ENCODE data around the gene MAN2C1. TPM values are rescaled to one million over a fixed set of nuclear protein-coding genes. Genes with fewer than 3 reads are reported as not detected.
"Not testable (repeated sequence)": the region's sequence is repeated elsewhere in the genome, so short reads cannot be mapped to it uniquely, and the experiment has no call there.

MAN2C1 gene
- total RNA-seq = 112 TPM

DNA sequence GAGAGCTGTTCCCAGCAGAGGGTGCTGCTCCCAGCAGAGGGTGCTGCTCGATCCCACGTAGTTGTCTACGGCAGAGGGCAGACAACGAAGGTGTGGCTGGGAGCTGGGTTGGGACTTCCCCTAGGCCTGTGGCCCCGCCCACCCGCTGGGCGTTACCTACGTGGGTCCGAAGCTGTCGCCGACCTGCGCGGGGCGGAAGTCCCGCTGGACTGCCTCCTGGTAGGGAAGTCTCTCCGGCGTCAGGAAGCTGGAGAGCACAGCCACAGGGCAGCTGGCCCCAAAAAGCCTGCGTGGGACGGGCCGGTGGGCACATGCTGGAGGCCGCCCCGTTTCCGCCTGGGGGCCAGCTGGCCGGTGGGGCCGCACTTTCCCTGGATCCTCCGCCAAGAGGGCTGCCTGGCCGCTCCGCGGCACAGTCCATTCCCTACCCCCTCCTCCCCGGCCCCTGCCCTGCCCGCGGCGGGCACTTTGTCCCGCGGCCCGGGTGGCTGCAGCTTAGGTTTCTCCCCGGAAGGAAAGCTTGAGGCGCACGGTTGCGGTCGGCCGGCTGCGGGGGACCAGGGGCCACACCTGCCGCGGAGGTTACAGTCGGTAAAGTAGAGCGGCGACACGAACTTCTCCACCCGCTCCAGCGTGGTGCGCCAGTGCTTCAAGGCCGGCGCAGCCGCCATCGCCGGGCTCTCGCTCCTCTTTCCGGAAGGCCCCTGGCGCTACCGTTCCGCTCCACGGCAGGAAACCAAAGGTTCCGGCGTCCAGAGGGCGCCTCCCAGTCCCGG, at the start of gene MAN2C1:
Gene MAN2C1, minus strand, starts transcription at position 695 of the 776 bp plus-strand sequence. Its CDS starts 24 bp downstream, at position 671.
- DNase-seq = peak; percentile 86

DNA sequence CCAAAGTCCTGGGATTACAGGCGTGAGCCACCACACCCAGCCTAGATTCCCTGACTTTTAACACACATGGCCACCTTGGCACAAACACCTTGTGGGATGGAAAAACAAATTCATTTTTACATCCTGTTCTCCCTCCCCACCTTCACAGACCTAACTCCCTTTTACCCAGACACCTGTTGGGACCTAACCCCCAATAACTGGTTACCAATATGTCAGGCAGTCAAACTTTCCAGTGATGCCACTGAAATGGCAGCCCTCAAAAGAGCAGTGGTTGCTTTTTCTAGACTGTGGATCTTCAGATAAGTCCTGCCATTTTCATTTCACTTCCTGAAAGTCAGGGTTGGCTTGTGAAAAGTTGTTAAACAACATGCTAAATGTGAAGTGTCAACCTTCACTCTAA, 48.2 kb upstream of the MAN2C1 start:
- no peak for DNase-seq

GRCh38 chr15:75410196-75410595, 41.8 kb upstream of the MAN2C1 start:
- no peak for DNase-seq

DNA sequence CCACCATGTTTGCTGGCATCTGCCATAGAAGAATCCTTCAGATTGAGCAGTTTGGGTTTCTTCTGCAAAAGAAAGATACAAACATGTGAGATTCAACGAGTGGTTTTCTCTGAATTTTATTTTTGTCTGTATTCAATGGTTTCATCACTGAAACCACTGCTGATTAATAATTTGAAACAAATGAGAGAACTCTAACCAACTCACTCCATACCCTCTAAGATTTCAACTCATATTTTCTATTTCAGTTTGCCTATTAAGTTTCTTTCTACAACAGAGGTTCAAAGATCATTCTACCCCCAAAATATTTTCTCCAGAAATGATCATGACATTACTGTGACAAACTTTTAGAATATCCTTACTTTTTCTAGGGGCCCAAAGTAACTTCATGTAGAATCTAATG, 38.7 kb upstream of the MAN2C1 start:
- no peak for DNase-seq

DNA sequence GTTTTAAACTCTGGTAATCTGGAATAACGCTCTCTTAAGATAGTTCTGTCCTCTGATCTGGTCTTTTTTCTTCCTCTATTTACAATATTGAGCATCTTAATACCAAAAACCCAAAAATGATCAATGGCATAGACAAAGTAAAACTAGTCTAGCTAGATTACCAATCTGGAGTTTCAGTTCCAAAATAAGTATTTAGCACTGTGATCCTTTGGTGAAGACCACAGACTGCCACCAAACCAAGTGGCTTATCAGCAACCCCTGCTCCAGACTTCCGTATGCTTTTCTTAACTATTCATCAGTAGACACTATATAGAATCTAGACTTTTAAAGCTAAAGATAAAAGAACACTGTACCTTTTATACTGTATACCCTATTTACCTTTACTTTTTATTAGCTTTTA, 35.5 kb upstream of the MAN2C1 start:
- DNase-seq = no peak

DNA sequence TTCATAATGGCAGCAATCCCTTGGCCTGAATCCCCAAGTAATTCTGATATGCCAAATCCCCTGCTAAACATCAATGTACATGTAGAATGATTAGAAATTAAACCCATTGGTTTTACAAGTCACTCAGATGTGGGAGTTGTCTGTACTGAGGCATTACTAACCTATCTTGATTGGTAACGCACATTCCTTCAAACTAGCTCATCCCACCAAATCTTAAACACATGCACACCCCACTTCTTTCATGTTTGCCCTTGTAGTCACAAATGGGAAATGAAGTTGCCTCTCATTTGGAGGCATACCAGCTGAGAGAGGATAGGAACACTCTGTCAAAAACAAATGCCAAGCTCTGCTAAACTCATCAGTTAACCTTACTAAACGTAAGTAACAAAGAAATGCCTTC, 29.1 kb upstream of the MAN2C1 start:
- no peak for DNase-seq

DNA sequence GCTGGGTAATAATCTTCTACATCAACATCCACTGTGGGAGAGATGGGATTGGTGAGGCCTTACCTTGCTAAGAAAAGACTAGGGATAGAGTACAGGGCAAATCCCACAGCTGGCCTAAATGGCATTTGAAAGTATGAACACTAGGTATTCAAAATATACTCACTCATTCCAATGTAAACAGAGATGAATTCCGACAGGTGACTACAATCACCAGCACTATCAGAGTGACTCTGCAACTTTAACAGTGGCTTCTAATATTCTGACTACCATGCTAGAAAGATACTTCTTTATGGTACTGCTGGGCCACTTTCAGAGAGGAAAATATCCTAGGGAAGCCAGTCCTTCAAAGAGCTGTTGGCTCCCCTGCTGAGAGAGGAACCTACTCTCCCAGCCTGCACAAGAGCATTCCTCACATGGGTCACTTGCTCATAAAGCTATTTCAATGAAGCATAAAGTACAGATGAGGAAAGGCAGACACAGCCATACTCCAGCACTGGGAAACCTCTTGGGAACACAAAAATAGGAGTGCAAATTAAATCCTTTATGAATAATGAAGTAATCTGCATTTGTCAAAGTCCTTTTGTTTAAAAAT, 21.5 kb upstream of the MAN2C1 start:
- DNase-seq = no peak

GRCh38 chr15:75383986-75384385, 15.6 kb upstream of the MAN2C1 start:
- not testable (repeated sequence) for DNase-seq

- DNase-seq = no peak
These were observed 12.4 kb upstream of the MAN2C1 start for GRCh38 chr15:75380773-75381172.

GRCh38 chr15:75371901-75372688, 3.7 kb upstream of the MAN2C1 start:
- DNase-seq = no peak

DNA sequence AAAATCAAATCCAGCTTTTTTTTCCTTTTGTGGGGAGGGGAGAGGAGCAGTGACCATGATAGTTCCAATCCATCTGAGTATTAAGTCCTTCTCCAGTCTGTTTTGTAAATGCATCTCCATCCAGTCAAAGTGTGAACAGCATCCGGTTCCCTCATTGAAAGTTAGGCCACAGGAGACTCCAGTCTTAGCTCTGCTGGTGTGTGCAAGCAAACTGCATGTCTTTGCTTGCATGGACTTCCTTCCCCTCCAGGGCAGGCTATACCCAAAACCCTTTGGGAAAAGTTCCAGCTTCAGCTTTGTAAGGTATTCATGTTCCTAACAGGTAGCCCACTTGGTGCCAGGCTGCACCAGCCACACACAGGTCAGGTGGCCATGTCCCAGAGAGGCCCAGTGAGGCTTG, 3.1 kb upstream of the MAN2C1 start:
- DNase-seq = no peak

GRCh38 chr15:75369897-75370581, 1.6 kb upstream of the MAN2C1 start:
- DNase-seq = no peak

DNA sequence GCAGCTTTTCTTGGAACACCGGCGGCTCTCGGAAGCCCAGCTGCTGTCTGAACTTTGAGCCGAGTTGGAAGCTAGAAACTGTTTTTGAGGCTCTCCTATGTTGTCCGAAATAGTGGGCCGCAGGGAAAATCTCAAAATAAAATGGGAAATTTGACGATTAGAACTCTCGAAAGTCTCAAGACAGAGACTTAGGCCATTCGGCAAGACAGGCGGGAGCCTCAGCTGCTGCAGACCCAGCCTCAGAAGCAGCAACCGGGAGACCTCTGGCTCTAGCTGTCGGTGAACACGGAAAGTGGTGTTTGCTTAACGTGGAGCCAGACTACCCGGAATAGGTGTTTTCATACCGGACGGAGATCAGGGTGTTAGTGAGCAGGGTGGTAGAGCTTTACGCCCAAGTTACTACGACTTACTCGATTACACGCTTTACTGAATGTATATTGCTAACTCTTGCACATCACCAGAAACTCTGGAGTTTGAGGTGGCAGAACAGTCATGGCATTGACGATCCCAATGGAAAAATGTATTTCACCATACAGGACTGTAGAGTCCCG, 357 bp upstream of the MAN2C1 start:
- DNase-seq = no peak

GRCh38 chr15:75367406-75367912, 948 bp downstream of the MAN2C1 start:
- DNase-seq = no peak

DNA sequence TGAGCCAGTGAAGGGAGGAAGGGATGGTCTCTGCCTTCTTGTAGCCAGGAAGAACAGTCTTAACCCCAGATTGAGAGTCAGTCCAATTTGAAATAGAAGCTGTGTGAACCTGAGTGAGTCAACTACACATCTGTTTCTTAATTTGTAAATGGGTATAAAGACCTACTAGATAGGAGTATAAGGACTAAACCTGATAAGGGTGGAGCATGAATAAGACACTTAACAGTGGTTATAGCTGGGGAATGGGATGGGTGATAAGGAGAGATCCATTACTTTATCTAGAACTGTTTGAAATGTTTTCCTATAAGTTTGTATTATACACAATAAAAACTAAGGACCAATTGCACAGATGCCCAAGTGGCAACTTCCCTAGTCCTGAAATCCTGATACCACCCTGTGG, 1.4 kb downstream of the MAN2C1 start:
- no peak for DNase-seq

- no peak for DNase-seq
These were observed 2.2 kb downstream of the MAN2C1 start for GRCh38 chr15:75366163-75366562.

DNA sequence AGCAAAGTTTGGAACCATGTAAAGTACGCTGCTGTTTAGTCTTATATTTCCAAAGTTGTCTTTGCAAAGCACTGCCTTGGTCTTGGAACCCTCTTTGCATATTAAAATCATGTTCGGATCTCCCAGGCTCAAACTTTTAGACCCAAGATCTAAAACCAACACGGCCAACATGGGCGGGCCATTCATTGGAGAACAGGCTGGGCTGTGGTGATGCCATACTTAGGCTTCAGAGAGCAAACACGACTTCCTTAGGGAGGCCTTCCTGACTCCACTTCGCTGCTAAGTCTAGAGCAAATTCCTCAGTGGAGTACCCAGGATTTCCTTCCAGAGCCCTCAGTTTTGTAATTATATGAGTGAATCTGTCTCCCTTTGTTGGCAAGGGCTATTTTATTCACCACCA, 3.5 kb downstream of the MAN2C1 start:
- DNase-seq = no peak

GRCh38 chr15:75363786-75364185, 4.6 kb downstream of the MAN2C1 start:
- DNase-seq = no peak

- no peak for DNase-seq
These were observed 5.7 kb downstream of the MAN2C1 start for GRCh38 chr15:75362642-75363249.

GRCh38 chr15:75361989-75362641, 6.3 kb downstream of the MAN2C1 start:
- no peak for DNase-seq

GRCh38 chr15:75361361-75361988, 6.9 kb downstream of the MAN2C1 start:
- DNase-seq = no peak
